Measurements from ENCODE around the gene U2AF2. TPM values are rescaled to one million over a fixed set of nuclear protein-coding genes. Genes with fewer than 3 reads are reported as not detected.

Gene U2AF2
- 342 and 365 TPM in 2 replicates for total RNA-seq
- long read RNA-seq = 0 reads

GRCh38 chr19:55654868-55655647 is at the start of gene U2AF2:
Gene U2AF2 (plus strand): TSS chr19:55655035. CDS start chr19:55655105, 70 bp downstream.
- H3K4me1 Mint-ChIP-seq = peaks cover 27% of the 10 kb centered on the region
- H3K9me3 Mint-ChIP-seq = no peaks in the 10 kb centered on the region
- peak; percentile 94 for DNase-seq (ENCODE audit: low read depth, low spot score)
- TF ChIP-seq CTCF (conservative IDR thresholded peaks at IDR 0.05) = no peak
- H3K36me3 Mint-ChIP-seq (ENCODE audit: low read depth) = peaks cover 3% of the 10 kb centered on the region
- H3K27me3 Mint-ChIP-seq (ENCODE audit: low read depth) = peaks cover 9% of the 10 kb centered on the region
- H3K27ac Mint-ChIP-seq (ENCODE audit: unreplicated experiment) = peak within 1 kb of the TSS; percentile 99
- peak within 1 kb of the TSS; percentile 95 for H3K4me3 Mint-ChIP-seq

- DNase-seq (ENCODE audit: low read depth, low spot score) = peak; percentile 99
- no peak for TF ChIP-seq CTCF (conservative IDR thresholded peaks at IDR 0.05)
- Mint-ChIP-seq H3K27ac (ENCODE audit: unreplicated experiment) (peak overlapping the region; percentile 92), H3K4me1 (peaks cover 50% of the 10 kb centered on the region), H3K36me3 (ENCODE audit: low read depth) (peaks cover 7% of the 10 kb centered on the region), H3K27me3 (ENCODE audit: low read depth) (no peaks in the 10 kb centered on the region), H3K9me3 (no peaks in the 10 kb centered on the region), H3K4me3 (peak overlapping the region; percentile 93)
These were observed 49.6 kb upstream of the U2AF2 start for GRCh38 chr19:55605207-55605636.

GRCh38 chr19:55605637-55606470 is 49.0 kb upstream of the U2AF2 start, which contains the start of gene ZNF865:
Gene ZNF865 (plus strand): TSS chr19:55605647. CDS start chr19:55613619, 7,972 bp downstream.
- H3K27ac Mint-ChIP-seq (ENCODE audit: unreplicated experiment) = peak within 1 kb of the TSS; percentile 92

GRCh38 chr19:55606471-55606787 is 48.4 kb upstream of the U2AF2 start:
- no peak for DNase-seq (ENCODE audit: low read depth, low spot score)
- no peaks in the 10 kb centered on the region for H3K9me3 Mint-ChIP-seq
- no peak for TF ChIP-seq CTCF (conservative IDR thresholded peaks at IDR 0.05)
- no peaks in the 10 kb centered on the region for H3K27me3 Mint-ChIP-seq (ENCODE audit: low read depth)
- H3K27ac Mint-ChIP-seq (ENCODE audit: unreplicated experiment) = peak overlapping the region; percentile 76
- peaks cover 7% of the 10 kb centered on the region for H3K36me3 Mint-ChIP-seq (ENCODE audit: low read depth)
- H3K4me1 Mint-ChIP-seq = peaks cover 43% of the 10 kb centered on the region
- H3K4me3 Mint-ChIP-seq = peak overlapping the region; percentile 97

More at GRCh38 chr19:55605637-55606470, 49.0 kb upstream of the U2AF2 start, which contains the start of gene ZNF865:
- peak; percentile 73 for TF ChIP-seq CTCF (conservative IDR thresholded peaks at IDR 0.05)
- no peaks in the 10 kb centered on the region for H3K9me3 Mint-ChIP-seq
- H3K36me3 Mint-ChIP-seq (ENCODE audit: low read depth) = peaks cover 7% of the 10 kb centered on the region
- peaks cover 49% of the 10 kb centered on the region for H3K4me1 Mint-ChIP-seq
- no peaks in the 10 kb centered on the region for H3K27me3 Mint-ChIP-seq (ENCODE audit: low read depth)
- peak; percentile 64 for DNase-seq (ENCODE audit: low read depth, low spot score)
- peak within 1 kb of the TSS; percentile 97 for H3K4me3 Mint-ChIP-seq

GRCh38 chr19:55606817-55607216 is 48.0 kb upstream of the U2AF2 start:
- DNase-seq (ENCODE audit: low read depth, low spot score) = no peak
- H3K4me1 Mint-ChIP-seq = peaks cover 43% of the 10 kb centered on the region
- H3K4me3 Mint-ChIP-seq = peak overlapping the region; percentile 97
- no peaks in the 10 kb centered on the region for H3K9me3 Mint-ChIP-seq
- H3K27ac Mint-ChIP-seq (ENCODE audit: unreplicated experiment) = peak overlapping the region; percentile 8
- no peak for TF ChIP-seq CTCF (conservative IDR thresholded peaks at IDR 0.05)
- peaks cover 7% of the 10 kb centered on the region for H3K36me3 Mint-ChIP-seq (ENCODE audit: low read depth)
- H3K27me3 Mint-ChIP-seq (ENCODE audit: low read depth) = no peaks in the 10 kb centered on the region
